A549 (cell line): ENCODE results near the gene SNRNP70.

Experiments
- BHLHE40 ChIP-seq: IDR thresholded peaks from 2 replicates; pipeline ENCODE4 v1.6.1; 2012; ENCODE audit warnings: low read depth, low read length, inconsistent platforms
- JUN ChIP-seq, 2 experiments: fragments of >200 bp; sonication (Bioruptor Twin); formaldehyde crosslinking; IDR thresholded peaks; 2 replicates in 1 of 2; 3 replicates in 1 of 2; pipeline ENCODE4 v1.6.1; 2016 to 2017
- MAX ChIP-seq: IDR thresholded peaks from 2 replicates; pipeline ENCODE4 v1.6.1; 2012
- MYC ChIP-seq: IDR thresholded peaks from 2 replicates; pipeline ENCODE4 v1.6.1; 2012; ENCODE audit warnings: mild to moderate bottlenecking, inconsistent platforms, low read length, improper control_type of control experiment, borderline replicate concordance
- POLR2A ChIP-seq: IDR thresholded peaks from 2 replicates; pipeline ENCODE4 v1.6.1; 2012; ENCODE audit warnings: mild to moderate bottlenecking, low read length
- RAD21 ChIP-seq, 2 experiments: fragments of >200 bp in 1 of 2; sonication (Bioruptor Twin) in 1 of 2; formaldehyde crosslinking in 1 of 2; IDR thresholded peaks in 1 of 2; conservative IDR thresholded peaks in 1 of 2; 2 replicates in 1 of 2; 3 replicates in 1 of 2; pipeline ENCODE4 v1.6.1; 2012 to 2018; ENCODE audit warnings: inconsistent platforms in 1 of 2
- RCOR1 ChIP-seq: fragments of 150-350 bp; IDR thresholded peaks from 2 replicates; pipeline ENCODE4 v1.6.1; 2014; ENCODE audit warnings: antibody characterized with exemption, low read length, low read depth
- TF ChIP-seq, protein P1 (sequence below): fragments of >200 bp; sonication (Bioruptor Twin); formaldehyde crosslinking; IDR thresholded peaks from 3 replicates; pipeline ENCODE4 v1.5.1; 2016

- TF ChIP-seq, protein P1, sequence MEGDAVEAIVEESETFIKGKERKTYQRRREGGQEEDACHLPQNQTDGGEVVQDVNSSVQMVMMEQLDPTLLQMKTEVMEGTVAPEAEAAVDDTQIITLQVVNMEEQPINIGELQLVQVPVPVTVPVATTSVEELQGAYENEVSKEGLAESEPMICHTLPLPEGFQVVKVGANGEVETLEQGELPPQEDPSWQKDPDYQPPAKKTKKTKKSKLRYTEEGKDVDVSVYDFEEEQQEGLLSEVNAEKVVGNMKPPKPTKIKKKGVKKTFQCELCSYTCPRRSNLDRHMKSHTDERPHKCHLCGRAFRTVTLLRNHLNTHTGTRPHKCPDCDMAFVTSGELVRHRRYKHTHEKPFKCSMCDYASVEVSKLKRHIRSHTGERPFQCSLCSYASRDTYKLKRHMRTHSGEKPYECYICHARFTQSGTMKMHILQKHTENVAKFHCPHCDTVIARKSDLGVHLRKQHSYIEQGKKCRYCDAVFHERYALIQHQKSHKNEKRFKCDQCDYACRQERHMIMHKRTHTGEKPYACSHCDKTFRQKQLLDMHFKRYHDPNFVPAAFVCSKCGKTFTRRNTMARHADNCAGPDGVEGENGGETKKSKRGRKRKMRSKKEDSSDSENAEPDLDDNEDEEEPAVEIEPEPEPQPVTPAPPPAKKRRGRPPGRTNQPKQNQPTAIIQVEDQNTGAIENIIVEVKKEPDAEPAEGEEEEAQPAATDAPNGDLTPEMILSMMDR: no peak
- no peak for TF ChIP-seq JUN (IDR thresholded peaks at IDR 0.05)
- no peak for TF ChIP-seq MYC
- TF ChIP-seq BHLHE40: no peak
- TF ChIP-seq POLR2A: no peak
- TF ChIP-seq RAD21 (conservative IDR thresholded peaks at IDR 0.05 in 1 of 2, IDR thresholded peaks at IDR 0.05 in 1 of 2): no peak
- TF ChIP-seq RCOR1: no peak
- no peak for TF ChIP-seq MAX
Observed at GRCh38 chr19:49067554-49067953, 17.7 kb upstream of the SNRNP70 start.
